ENCODE results near the gene PTMS.

Gene PTMS

DNA sequence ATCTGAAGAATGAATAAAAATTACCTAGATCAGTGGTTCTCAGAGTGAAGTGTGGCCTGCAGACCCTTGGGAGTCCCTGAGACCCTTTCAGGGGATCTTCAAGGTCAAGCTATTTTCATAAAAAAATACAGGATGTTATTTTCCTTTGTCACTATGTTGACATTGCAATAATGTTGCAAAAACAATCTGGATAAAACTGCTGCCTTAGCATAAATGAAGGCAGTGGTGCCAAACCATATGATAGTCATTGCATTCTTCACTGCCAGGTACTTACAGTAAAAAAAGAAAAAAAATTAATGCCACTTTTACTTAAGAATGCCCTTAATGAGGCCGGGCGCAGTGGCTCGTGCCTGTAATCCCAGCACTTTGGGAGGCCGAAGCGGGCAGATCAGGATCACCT lies 21.1 kb downstream of the PTMS start:
- TF ChIP-seq TOX (CRISPR knock-in tag; IDR thresholded peaks at IDR 0.05; ENCODE audit: borderline replicate concordance) (no peak), TCF4 (CRISPR knock-in tag; IDR thresholded peaks at IDR 0.05; ENCODE audit: borderline replicate concordance) (no peak), ZC3H10 (CRISPR knock-in tag; IDR thresholded peaks at IDR 0.05) (no peak), ZNF565 (CRISPR knock-in tag; conservative IDR thresholded peaks at IDR 0.05; ENCODE audit: low read depth) (no peak)
- no peak for ATAC-seq

DNA sequence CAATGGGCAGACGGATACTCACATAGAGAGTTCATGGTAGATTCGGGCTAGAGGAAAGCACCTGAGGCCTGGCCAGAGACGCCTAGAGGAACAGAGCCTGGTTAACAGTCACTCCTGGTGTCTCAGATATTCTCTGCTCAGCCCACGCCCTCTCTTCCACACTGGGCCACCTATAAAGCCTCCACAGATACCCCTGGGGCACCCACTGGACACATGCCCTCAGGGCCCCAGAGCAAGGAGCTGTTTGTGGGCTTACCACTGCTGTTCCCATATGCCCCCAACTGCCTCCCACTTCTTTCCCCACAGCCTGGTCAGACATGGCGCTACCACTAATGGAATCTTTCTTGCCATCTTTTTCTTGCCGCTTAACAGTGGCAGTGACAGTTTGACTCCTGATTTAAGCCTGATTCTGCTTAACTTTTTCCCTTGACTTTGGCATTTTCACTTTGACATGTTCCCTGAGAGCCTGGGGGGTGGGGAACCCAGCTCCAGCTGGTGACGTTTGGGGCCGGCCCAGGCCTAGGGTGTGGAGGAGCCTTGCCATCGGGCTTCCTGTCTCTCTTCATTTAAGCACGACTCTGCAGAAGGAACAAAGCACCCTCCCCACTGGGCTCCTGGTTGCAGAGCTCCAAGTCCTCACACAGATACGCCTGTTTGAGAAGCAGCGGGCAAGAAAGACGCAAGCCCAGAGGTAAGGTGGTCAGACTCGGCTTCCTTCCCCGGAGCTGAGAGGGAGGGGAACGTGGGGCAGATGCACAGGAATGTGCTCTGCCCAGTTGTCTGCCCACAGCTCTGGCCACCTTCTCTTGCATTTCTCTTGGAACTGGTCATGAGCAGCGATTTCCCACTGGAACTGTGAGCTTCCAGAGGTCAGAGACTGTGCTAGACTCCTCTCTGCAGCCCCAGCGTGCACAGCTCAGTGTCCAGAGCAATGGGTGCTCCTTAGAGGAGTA lies 23.1 kb downstream of the PTMS start, which contains the start of gene CD4:
CD4 (plus strand) TSS at position 557 of the 953 bp plus-strand sequence. CDS start 10,611 bp downstream, outside the sequence.
- ATAC-seq, result no peak
- TF ChIP-seq, protein P1, sequence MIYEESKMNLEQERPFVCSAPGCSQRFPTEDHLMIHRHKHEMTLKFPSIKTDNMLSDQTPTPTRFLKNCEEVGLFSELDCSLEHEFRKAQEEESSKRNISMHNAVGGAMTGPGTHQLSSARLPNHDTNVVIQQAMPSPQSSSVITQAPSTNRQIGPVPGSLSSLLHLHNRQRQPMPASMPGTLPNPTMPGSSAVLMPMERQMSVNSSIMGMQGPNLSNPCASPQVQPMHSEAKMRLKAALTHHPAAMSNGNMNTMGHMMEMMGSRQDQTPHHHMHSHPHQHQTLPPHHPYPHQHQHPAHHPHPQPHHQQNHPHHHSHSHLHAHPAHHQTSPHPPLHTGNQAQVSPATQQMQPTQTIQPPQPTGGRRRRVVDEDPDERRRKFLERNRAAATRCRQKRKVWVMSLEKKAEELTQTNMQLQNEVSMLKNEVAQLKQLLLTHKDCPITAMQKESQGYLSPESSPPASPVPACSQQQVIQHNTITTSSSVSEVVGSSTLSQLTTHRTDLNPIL (CRISPR knock-in tag; IDR thresholded peaks at IDR 0.05; ENCODE audit: low read depth), result no peak
- TF ChIP-seq CSDC2 (CRISPR knock-in tag; IDR thresholded peaks at IDR 0.05) (no peak), ESRRG (CRISPR knock-in tag; IDR thresholded peaks at IDR 0.05) (no peak), ZC3H10 (CRISPR knock-in tag; IDR thresholded peaks at IDR 0.05) (no peak), ZNF70 (CRISPR knock-in tag; IDR thresholded peaks at IDR 0.05) (no peak), TOX (CRISPR knock-in tag; IDR thresholded peaks at IDR 0.05; ENCODE audit: borderline replicate concordance) (no peak), ZNF565 (CRISPR knock-in tag; conservative IDR thresholded peaks at IDR 0.05; ENCODE audit: low read depth) (no peak), ZNF8 (CRISPR knock-in tag; IDR thresholded peaks at IDR 0.05) (no peak), ISL1 (CRISPR knock-in tag; IDR thresholded peaks at IDR 0.05) (no peak), OSR1 (CRISPR knock-in tag; IDR thresholded peaks at IDR 0.05) (no peak), GLIS3 (CRISPR knock-in tag; IDR thresholded peaks at IDR 0.05) (no peak), RARB (CRISPR knock-in tag; IDR thresholded peaks at IDR 0.05) (no peak), TCF4 (CRISPR knock-in tag; IDR thresholded peaks at IDR 0.05; ENCODE audit: borderline replicate concordance) (no peak), ZFP30 (CRISPR knock-in tag; IDR thresholded peaks at IDR 0.05) (no peak), ZFP3 (CRISPR knock-in tag; IDR thresholded peaks at IDR 0.05) (no peak), BACH2 (CRISPR knock-in tag; IDR thresholded peaks at IDR 0.05; ENCODE audit: borderline replicate concordance) (no peak)
- TF ChIP-seq, protein P2, sequence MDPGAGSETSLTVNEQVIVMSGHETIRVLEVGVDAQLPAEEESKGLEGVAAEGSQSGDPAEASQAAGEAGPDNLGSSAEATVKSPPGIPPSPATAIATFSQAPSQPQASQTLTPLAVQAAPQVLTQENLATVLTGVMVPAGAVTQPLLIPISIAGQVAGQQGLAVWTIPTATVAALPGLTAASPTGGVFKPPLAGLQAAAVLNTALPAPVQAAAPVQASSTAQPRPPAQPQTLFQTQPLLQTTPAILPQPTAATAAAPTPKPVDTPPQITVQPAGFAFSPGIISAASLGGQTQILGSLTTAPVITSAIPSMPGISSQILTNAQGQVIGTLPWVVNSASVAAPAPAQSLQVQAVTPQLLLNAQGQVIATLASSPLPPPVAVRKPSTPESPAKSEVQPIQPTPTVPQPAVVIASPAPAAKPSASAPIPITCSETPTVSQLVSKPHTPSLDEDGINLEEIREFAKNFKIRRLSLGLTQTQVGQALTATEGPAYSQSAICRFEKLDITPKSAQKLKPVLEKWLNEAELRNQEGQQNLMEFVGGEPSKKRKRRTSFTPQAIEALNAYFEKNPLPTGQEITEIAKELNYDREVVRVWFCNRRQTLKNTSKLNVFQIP (CRISPR knock-in tag; IDR thresholded peaks at IDR 0.05; ENCODE audit: borderline replicate concordance, low read depth), result no peak
- TF ChIP-seq, protein P3, sequence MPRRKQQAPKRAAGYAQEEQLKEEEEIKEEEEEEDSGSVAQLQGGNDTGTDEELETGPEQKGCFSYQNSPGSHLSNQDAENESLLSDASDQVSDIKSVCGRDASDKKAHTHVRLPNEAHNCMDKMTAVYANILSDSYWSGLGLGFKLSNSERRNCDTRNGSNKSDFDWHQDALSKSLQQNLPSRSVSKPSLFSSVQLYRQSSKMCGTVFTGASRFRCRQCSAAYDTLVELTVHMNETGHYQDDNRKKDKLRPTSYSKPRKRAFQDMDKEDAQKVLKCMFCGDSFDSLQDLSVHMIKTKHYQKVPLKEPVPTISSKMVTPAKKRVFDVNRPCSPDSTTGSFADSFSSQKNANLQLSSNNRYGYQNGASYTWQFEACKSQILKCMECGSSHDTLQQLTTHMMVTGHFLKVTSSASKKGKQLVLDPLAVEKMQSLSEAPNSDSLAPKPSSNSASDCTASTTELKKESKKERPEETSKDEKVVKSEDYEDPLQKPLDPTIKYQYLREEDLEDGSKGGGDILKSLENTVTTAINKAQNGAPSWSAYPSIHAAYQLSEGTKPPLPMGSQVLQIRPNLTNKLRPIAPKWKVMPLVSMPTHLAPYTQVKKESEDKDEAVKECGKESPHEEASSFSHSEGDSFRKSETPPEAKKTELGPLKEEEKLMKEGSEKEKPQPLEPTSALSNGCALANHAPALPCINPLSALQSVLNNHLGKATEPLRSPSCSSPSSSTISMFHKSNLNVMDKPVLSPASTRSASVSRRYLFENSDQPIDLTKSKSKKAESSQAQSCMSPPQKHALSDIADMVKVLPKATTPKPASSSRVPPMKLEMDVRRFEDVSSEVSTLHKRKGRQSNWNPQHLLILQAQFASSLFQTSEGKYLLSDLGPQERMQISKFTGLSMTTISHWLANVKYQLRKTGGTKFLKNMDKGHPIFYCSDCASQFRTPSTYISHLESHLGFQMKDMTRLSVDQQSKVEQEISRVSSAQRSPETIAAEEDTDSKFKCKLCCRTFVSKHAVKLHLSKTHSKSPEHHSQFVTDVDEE (CRISPR knock-in tag; IDR thresholded peaks at IDR 0.05), result no peak
- TF ChIP-seq, protein P4, sequence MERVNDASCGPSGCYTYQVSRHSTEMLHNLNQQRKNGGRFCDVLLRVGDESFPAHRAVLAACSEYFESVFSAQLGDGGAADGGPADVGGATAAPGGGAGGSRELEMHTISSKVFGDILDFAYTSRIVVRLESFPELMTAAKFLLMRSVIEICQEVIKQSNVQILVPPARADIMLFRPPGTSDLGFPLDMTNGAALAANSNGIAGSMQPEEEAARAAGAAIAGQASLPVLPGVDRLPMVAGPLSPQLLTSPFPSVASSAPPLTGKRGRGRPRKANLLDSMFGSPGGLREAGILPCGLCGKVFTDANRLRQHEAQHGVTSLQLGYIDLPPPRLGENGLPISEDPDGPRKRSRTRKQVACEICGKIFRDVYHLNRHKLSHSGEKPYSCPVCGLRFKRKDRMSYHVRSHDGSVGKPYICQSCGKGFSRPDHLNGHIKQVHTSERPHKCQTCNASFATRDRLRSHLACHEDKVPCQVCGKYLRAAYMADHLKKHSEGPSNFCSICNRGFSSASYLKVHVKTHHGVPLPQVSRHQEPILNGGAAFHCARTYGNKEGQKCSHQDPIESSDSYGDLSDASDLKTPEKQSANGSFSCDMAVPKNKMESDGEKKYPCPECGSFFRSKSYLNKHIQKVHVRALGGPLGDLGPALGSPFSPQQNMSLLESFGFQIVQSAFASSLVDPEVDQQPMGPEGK (CRISPR knock-in tag; IDR thresholded peaks at IDR 0.05; ENCODE audit: borderline replicate concordance), result no peak

DNA sequence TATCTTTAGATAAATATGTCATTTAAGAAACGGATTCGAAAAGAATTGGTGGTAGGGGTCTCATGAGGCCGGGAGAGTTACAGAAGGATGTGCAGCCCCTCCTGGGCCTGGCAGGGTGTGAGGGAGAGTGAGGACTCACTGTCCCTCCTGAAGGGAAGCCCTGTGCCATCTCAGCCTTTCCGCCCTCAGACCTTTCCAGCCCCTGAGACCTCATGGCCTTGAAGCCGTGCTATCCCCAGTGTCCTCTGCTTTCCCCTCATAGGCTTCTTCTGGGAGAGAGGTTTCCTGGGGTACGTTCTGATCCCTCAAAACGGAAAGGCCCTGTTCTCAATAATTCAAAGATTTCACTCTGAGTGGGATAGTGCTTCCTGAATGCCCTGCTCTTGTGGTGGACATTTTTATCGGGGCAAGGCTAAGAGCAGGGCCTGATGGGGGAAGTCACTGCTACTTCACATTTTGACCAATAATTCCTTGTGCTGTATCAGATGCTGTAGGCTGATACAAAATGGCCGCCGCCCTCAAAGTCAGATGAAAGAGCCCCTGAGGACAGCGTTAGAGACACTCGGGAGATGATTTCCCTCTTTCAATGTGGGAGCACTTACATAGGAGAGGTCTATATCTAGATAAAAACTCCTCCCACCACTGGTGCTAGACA lies 24.5 kb downstream of the PTMS start:
- ATAC-seq, result no peak
- TF ChIP-seq TOX (CRISPR knock-in tag; IDR thresholded peaks at IDR 0.05; ENCODE audit: borderline replicate concordance), result no peak
- TF ChIP-seq, protein P2 (CRISPR knock-in tag; IDR thresholded peaks at IDR 0.05; ENCODE audit: borderline replicate concordance, low read depth), result no peak
- no peak for TF ChIP-seq ZNF565 (CRISPR knock-in tag; conservative IDR thresholded peaks at IDR 0.05; ENCODE audit: low read depth)
- no peak for TF ChIP-seq ISL1 (CRISPR knock-in tag; IDR thresholded peaks at IDR 0.05)
- TF ChIP-seq ZFP30 (CRISPR knock-in tag; IDR thresholded peaks at IDR 0.05), result no peak
- no peak for TF ChIP-seq RARB (CRISPR knock-in tag; IDR thresholded peaks at IDR 0.05)
- no peak for TF ChIP-seq BACH2 (CRISPR knock-in tag; IDR thresholded peaks at IDR 0.05; ENCODE audit: borderline replicate concordance)
- no peak for TF ChIP-seq ESRRG (CRISPR knock-in tag; IDR thresholded peaks at IDR 0.05)
- no peak for TF ChIP-seq SNAI2 (CRISPR knock-in tag; IDR thresholded peaks at IDR 0.05)
- TF ChIP-seq OSR1 (CRISPR knock-in tag; IDR thresholded peaks at IDR 0.05), result no peak
- TF ChIP-seq ZFP3 (CRISPR knock-in tag; IDR thresholded peaks at IDR 0.05), result no peak
- TF ChIP-seq CSDC2 (CRISPR knock-in tag; IDR thresholded peaks at IDR 0.05), result no peak
- no peak for TF ChIP-seq ZNF8 (CRISPR knock-in tag; IDR thresholded peaks at IDR 0.05)

All from SK-N-SH treated with all-trans-retinoic acid at 6 μM for 48 hours (cell line).